HepG2 (cell line): ENCODE data around the gene DYNLT2B. TPM values are rescaled to one million over a fixed set of nuclear protein-coding genes. Genes with fewer than 3 reads are reported as not detected.
"Not testable (repeated sequence)": the region's sequence is repeated elsewhere in the genome, so short reads cannot be mapped to it uniquely, and the experiment has no call there.

ENCODE experiments used
- ATAC-seq: fragments of 200-7000 bp; cut with Tn5 transposase; 3 replicates; pipeline ENCODE4 v1.9.1; 2020; ENCODE audit warnings: mild to moderate bottlenecking, moderate library complexity
- BruUV-seq: library from RNA; stranded (reverse); fragments of 400-500 nt; replicated peaks from 2 replicates; lab custom pipeline; 2021; lab: Mats Ljungman, UMichigan
- CTCF ChIA-PET: fragments of 300-600 bp; formaldehyde crosslinking; extraction: SDS; loops from one replicate; lab custom pipeline; 2021; ENCODE audit warnings: low total read pairs, inconsistent platforms, low intra/inter-chr PET ratio; lab: Yijun Ruan, JAX
- POLR2A ChIA-PET: fragments of 350-600 bp; sonication (Branson Sonifier 250); formaldehyde crosslinking; loops from one replicate; lab custom pipeline; 2020; ENCODE audit warnings: antibody characterized with exemption, inconsistent platforms; lab: Yijun Ruan, JAX
- DNase-seq: peaks from one replicate; pipeline ENCODE4 v3.0.0-alpha.2; 2015; ENCODE audit warnings: low spot score
- FAIRE-seq: peaks from 3 replicates; lab custom pipeline; 2011; peaks lifted over from hg19 to GRCh38; lab: Jason Lieb, UNC
- H2AFZ ChIP-seq: one replicate; pipeline ENCODE4 v1.6.1; 2011; ENCODE audit warnings: low read length, inconsistent platforms
- H3K27ac ChIP-seq: fragments of 300-600 bp; 3 replicates; pipeline ENCODE4 v1.8.0; 2011; ENCODE audit warnings: mixed run types, mild to moderate bottlenecking, mixed read lengths, low read length, inconsistent platforms; ENCODE audit not compliant: insufficient read depth; ENCODE audit errors: extremely low read length
- H3K27me3 ChIP-seq, 2 experiments: fragments of 200-600 bp in 1 of 2; 2 replicates in 1 of 2; 3 replicates in 1 of 2; pipeline versions ENCODE4 v1.6.0 to v1.8.0; 2011; ENCODE audit warnings: low read length in 2 of 2, mild to moderate bottlenecking in 2 of 2, moderate library complexity in 2 of 2, inconsistent platforms in 1 of 2; ENCODE audit not compliant: insufficient read depth in 2 of 2, control insufficient read depth in 1 of 2
- H3K36me3 ChIP-seq, 2 experiments: fragments of 200-600 bp in 1 of 2; replicated peaks in 1 of 2; 2 replicates in 1 of 2; 3 replicates in 1 of 2; pipeline versions ENCODE4 v1.5.1 to v1.8.0; 2011; ENCODE audit warnings: low read length in 2 of 2, inconsistent platforms in 1 of 2; ENCODE audit not compliant: insufficient read depth in 2 of 2, control insufficient read depth in 1 of 2
- H3K4me1 ChIP-seq: 2 replicates; pipeline ENCODE4 v1.5.1; 2012; ENCODE audit warnings: low read length, inconsistent platforms; ENCODE audit not compliant: insufficient read depth
- H3K4me2 ChIP-seq: 2 replicates; pipeline ENCODE4 v1.6.0; 2011; ENCODE audit warnings: low read depth, low read length, inconsistent platforms
- H3K4me3 ChIP-seq, 3 experiments: fragments of 200-600 bp in 1 of 3; sonication (generic), shearing (Covaris generic) in 1 of 3; replicated peaks in 1 of 3; 2 replicates each; pipeline ENCODE4 v1.5.1; 2011 to 2016; ENCODE audit warnings: low read length in 3 of 3, inconsistent platforms in 2 of 3, low read depth in 2 of 3, mild to moderate bottlenecking in 2 of 3, control low read depth in 1 of 3, mixed read lengths in 1 of 3; ENCODE audit not compliant: insufficient read depth in 1 of 3
- H3K79me2 ChIP-seq: one replicate; pipeline ENCODE4 v1.6.1; 2011; ENCODE audit warnings: low read length, inconsistent platforms; ENCODE audit not compliant: insufficient read depth
- H3K9ac ChIP-seq: 2 replicates; pipeline ENCODE4 v1.6.0; 2011; ENCODE audit warnings: mild to moderate bottlenecking, low read depth, low read length, inconsistent platforms; ENCODE audit not compliant: insufficient read depth
- H3K9me3 ChIP-seq: 2 replicates; pipeline ENCODE4 v1.5.1; 2012; ENCODE audit warnings: mild to moderate bottlenecking, low read length
- H4K20me1 ChIP-seq: 2 replicates; pipeline ENCODE4 v1.6.0; 2011; ENCODE audit warnings: inconsistent platforms, mild to moderate bottlenecking, low read length, moderate library complexity; ENCODE audit not compliant: insufficient read depth
- DNMT1 ChIP-seq: sonication (generic); formaldehyde crosslinking; IDR thresholded peaks from 2 replicates; pipeline ENCODE4 v1.5.1; 2020; ENCODE audit warnings: mild to moderate bottlenecking, missing genetic modification reagents
- EZH2 ChIP-seq: conservative IDR thresholded peaks from 2 replicates; pipeline ENCODE4 v1.6.1; 2012; ENCODE audit warnings: mild to moderate bottlenecking, low read depth, low read length, moderate library complexity
- LRRFIP1 ChIP-seq: sonication (generic); formaldehyde crosslinking; conservative IDR thresholded peaks from 2 replicates; pipeline ENCODE4 v1.4.0; 2020; ENCODE audit warnings: missing genetic modification reagents
- NFE2 ChIP-seq: sonication (generic); formaldehyde crosslinking; IDR thresholded peaks from 2 replicates; pipeline ENCODE4 v1.4.0; 2020; ENCODE audit warnings: missing genetic modification reagents
- POGK ChIP-seq: sonication (generic); formaldehyde crosslinking; conservative IDR thresholded peaks from 2 replicates; pipeline ENCODE4 v1.8.0; 2022; ENCODE audit warnings: mild to moderate bottlenecking, moderate library complexity, missing genetic modification reagents
- RFX3 ChIP-seq: IDR thresholded peaks from 2 replicates; pipeline ENCODE4 v1.6.1; 2016; ENCODE audit warnings: missing biosample characterization, missing genetic modification reagents
- ZNF484 ChIP-seq: sonication (generic); formaldehyde crosslinking; IDR thresholded peaks from 2 replicates; pipeline ENCODE4 v1.5.1; 2020; ENCODE audit warnings: mild to moderate bottlenecking, low read depth, missing genetic modification reagents, borderline replicate concordance
- WGBS: methylation state at CpG from one replicate; pipeline ENCODE4 v1.1.6; 2017; ENCODE audit warnings: low lambda C conversion rate; 5-methylcytosine and 5-hydroxymethylcytosine counted together
- in situ Hi-C: cut with HindIII; loops from 2 replicates; pipeline ENCODE4 v1.10.0; 2017; ENCODE audit warnings: low pct_unique_long_range_greater_than_20kb; ENCODE audit not compliant: extremely low pct_ligation_motif_present
- intact Hi-C: fragments of 100-400 bp; cut with micrococcal nuclease; formaldehyde crosslinking; loops from one replicate; pipeline ENCODE4 v1.10.0; 2022; ENCODE audit not compliant: unreplicated experiment
- polyA plus RNA-seq, 8 experiments: library from polyadenylated mRNA; depleted of rRNA in 3 of 8; stranded (reverse) in 7 of 8; unstranded in 1 of 8; fragments of >200 nt; fragmentation: Illumina TruSeq in 4 of 8; extraction: Trizol in 4 of 8; gene quantifications; 2 replicates each; pipeline versions ENCODE4 v1.2.1 to v1.2.3, GENCODE V29; 2011 to 2016; ENCODE audit warnings: low read depth in 4 of 8, missing spikeins in 1 of 8, mixed read lengths in 1 of 8; ENCODE audit not compliant: insufficient read depth in 1 of 8
- total RNA-seq, 5 experiments: library from RNA; depleted of rRNA; stranded (reverse); fragments of >200 nt; fragmentation: Illumina TruSeq; extraction: Trizol; gene quantifications; 2 replicates each; pipeline ENCODE4 v1.2.3, GENCODE V29; 2016; ENCODE audit warnings: low read depth in 1 of 5

Gene DYNLT2B
- total and polyA plus RNA-seq, 2 of the 13 experiments (the other 11 are each of a cell fraction or from before 2014, with no cell fraction given): 4.0 to 7.0 TPM

GRCh38 chr3:196246612-196247308 lies 71.3 kb downstream of the DYNLT2B start:
- in situ Hi-C loops: loop anchor here (10.0 kb wide), 1 partner anchor 188 kb away; the partner anchor contains the start of gene UBXN7

GRCh38 chr3:196244166-196244565 lies 73.9 kb downstream of the DYNLT2B start:
- H3K4me2 ChIP-seq, BruUV-seq, H3K4me3 ChIP-seq, H4K20me1 ChIP-seq, H3K27ac ChIP-seq, DNase-seq, FAIRE-seq, intact Hi-C loops, H3K79me2 ChIP-seq, POLR2A ChIA-PET, H3K9me3 ChIP-seq, ATAC-seq, H3K27me3 ChIP-seq, H2AFZ ChIP-seq, H3K4me1 ChIP-seq, CTCF ChIA-PET, H3K9ac ChIP-seq: not testable (repeated sequence)
- 98% methylated on average over 16 of the region's 34 CpGs for WGBS
- peaks cover 17 to 44% of the 10 kb centered on the region in 2 experiments for H3K36me3 ChIP-seq
- in situ Hi-C loops: loop anchor here (10.0 kb wide), 1 partner anchor 191 kb away; the partner anchor contains the start of gene UBXN7

More at GRCh38 chr3:196246612-196247308, 71.3 kb downstream of the DYNLT2B start:
- H3K9ac ChIP-seq: no peak overlapping the region
- H3K27me3 ChIP-seq: no peaks in the 10 kb centered on the region
- H3K27ac ChIP-seq: no peak overlapping the region
- DNase-seq (no peak), FAIRE-seq (no peak), ATAC-seq (no peak)
- no peaks in the 10 kb centered on the region for H3K9me3 ChIP-seq
- 97% methylated on average over 10 of the region's 13 CpGs for WGBS
- no peak overlapping the region for H3K4me2 ChIP-seq
- BruUV-seq: no TSS peak
- intact Hi-C loops: no loop called here
- no peaks in the 10 kb centered on the region for H3K4me1 ChIP-seq
- peaks cover 15 to 29% of the 10 kb centered on the region in 2 experiments for H3K36me3 ChIP-seq
- ChIA-PET CTCF (no interaction called here), POLR2A (no interaction called here)
- H3K4me3 ChIP-seq: no peak overlapping the region
- no peaks in the 10 kb centered on the region for H3K79me2 ChIP-seq
- H4K20me1 ChIP-seq: no peaks in the 10 kb centered on the region
- TF ChIP-seq NFE2 (no peak), LRRFIP1 (CRISPR knock-in tag) (no peak), DNMT1 (no peak), RFX3 (no peak), POGK (no peak), EZH2 (no peak), ZNF484 (no peak)
- H2AFZ ChIP-seq: no peak overlapping the region
